Astrocyte (in vitro differentiated cells and primary cell): Measurements from ENCODE around the gene CSMD2.

Experiments used
- CTCF ChIP-seq: IDR thresholded peaks from 2 replicates; pipeline ENCODE4 v1.5.1; 2011; ENCODE audit warnings: low read depth, mild to moderate bottlenecking, inconsistent platforms, low read length, moderate library complexity; ENCODE audit not compliant: insufficient read depth
- EZH2 ChIP-seq: IDR thresholded peaks from 2 replicates; pipeline ENCODE4 v1.6.1; 2012; ENCODE audit warnings: mild to moderate bottlenecking, low read length, inconsistent platforms; ENCODE audit not compliant: insufficient read depth

- TF ChIP-seq CTCF (no peak), EZH2 (no peak)
These were observed 81.1 kb downstream of the CSMD2 start for GRCh38 chr1:34083974-34084373.
